Measurements from ENCODE around the gene UGT2A1. TPM values are rescaled to one million over a fixed set of nuclear protein-coding genes. Genes with fewer than 3 reads are reported as not detected.
A peak's percentile ranks its signal among the peaks of the same experiment; 100 is the strongest.
"Not testable (repeated sequence)": the region's sequence is repeated elsewhere in the genome, so short reads cannot be mapped to it uniquely, and the experiment has no call there.

UGT2A1 gene
- total RNA-seq, 1 donor from 2014 or later: not detected

- DNase-seq (no peak), ATAC-seq (no peak)
- Histone ChIP-seq H3K4me3 (no peak overlapping the region), H3K36me3 (no peaks in the 10 kb centered on the region), H3K27me3 (no peaks in the 10 kb centered on the region), H3K27ac (no peak overlapping the region), H3K9me3 (no peaks in the 10 kb centered on the region), H3K4me1 (peaks cover 3% of the 10 kb centered on the region)
- TF ChIP-seq CTCF (IDR thresholded peaks at IDR 0.05): no peak
- intact Hi-C loops (cut with DNase I): no loop called here
Measured at GRCh38 chr4:69684804-69685203, 31.8 kb upstream of the UGT2A1 start.

GRCh38 chr4:69668680-69669079 is 15.6 kb upstream of the UGT2A1 start:
- Histone ChIP-seq H3K27me3 (no peaks in the 10 kb centered on the region), H3K4me1 (no peaks in the 10 kb centered on the region), H3K27ac (no peak overlapping the region), H3K9me3 (no peaks in the 10 kb centered on the region), H3K36me3 (no peaks in the 10 kb centered on the region), H3K4me3 (no peak overlapping the region)
- no peak for DNase-seq
- no peak for TF ChIP-seq CTCF (IDR thresholded peaks at IDR 0.05)
- no peak for ATAC-seq
- intact Hi-C loops (cut with DNase I): no loop called here

- H3K27ac ChIP-seq; ATAC-seq; H3K36me3 ChIP-seq; H3K4me1 ChIP-seq; intact Hi-C loops (cut with DNase I); H3K27me3 ChIP-seq; DNase-seq; H3K4me3 ChIP-seq; H3K9me3 ChIP-seq: not testable (repeated sequence)
Measured at GRCh38 chr4:69664009-69664408, 11.0 kb upstream of the UGT2A1 start.

- DNase-seq; ATAC-seq; H3K27ac ChIP-seq; H3K4me3 ChIP-seq; H3K9me3 ChIP-seq; H3K4me1 ChIP-seq; intact Hi-C loops (cut with DNase I); H3K27me3 ChIP-seq; H3K36me3 ChIP-seq: not testable (repeated sequence)
Measured at GRCh38 chr4:69661130-69661803, 8.2 kb upstream of the UGT2A1 start.

GRCh38 chr4:69658133-69658532 is 5.1 kb upstream of the UGT2A1 start:
- DNase-seq: peak; percentile 58

GRCh38 chr4:69656653-69657158 is 3.7 kb upstream of the UGT2A1 start:
- no peak for TF ChIP-seq CTCF (IDR thresholded peaks at IDR 0.05)
- no peaks in the 10 kb centered on the region for H3K36me3 ChIP-seq
- H3K4me3 ChIP-seq: no peak overlapping the region
- no peak overlapping the region for H3K27ac ChIP-seq
- DNase-seq (no peak), ATAC-seq (no peak)
- no peaks in the 10 kb centered on the region for H3K4me1 ChIP-seq
- H3K9me3 ChIP-seq: no peaks in the 10 kb centered on the region
- H3K27me3 ChIP-seq: no peaks in the 10 kb centered on the region
- intact Hi-C loops (cut with DNase I): no loop called here

More at GRCh38 chr4:69658133-69658532, 5.1 kb upstream of the UGT2A1 start:
- intact Hi-C loops (cut with DNase I): no loop called here
- H3K4me3 ChIP-seq: no peak overlapping the region
- no peaks in the 10 kb centered on the region for H3K9me3 ChIP-seq
- ATAC-seq: peak; percentile 24
- H3K27me3 ChIP-seq: no peaks in the 10 kb centered on the region
- no peak for TF ChIP-seq CTCF (IDR thresholded peaks at IDR 0.05)
- H3K4me1 ChIP-seq: no peaks in the 10 kb centered on the region
- no peak overlapping the region for H3K27ac ChIP-seq
- H3K36me3 ChIP-seq: no peaks in the 10 kb centered on the region

GRCh38 chr4:69650872-69651271 is 2.2 kb downstream of the UGT2A1 start:
- H3K4me3 ChIP-seq: no peak overlapping the region
- no peak for DNase-seq
- intact Hi-C loops (cut with DNase I): no loop called here
- H3K9me3 ChIP-seq: no peaks in the 10 kb centered on the region
- H3K27me3 ChIP-seq: no peaks in the 10 kb centered on the region
- no peaks in the 10 kb centered on the region for H3K4me1 ChIP-seq
- ATAC-seq: no peak
- no peak for TF ChIP-seq CTCF (IDR thresholded peaks at IDR 0.05)
- H3K27ac ChIP-seq: no peak overlapping the region
- no peaks in the 10 kb centered on the region for H3K36me3 ChIP-seq

Data from upper lobe of right lung (tissue), 1 donor.